GM19238 (cell line): ENCODE results near the gene ARL10.
"Not testable (repeated sequence)": the region's sequence is repeated elsewhere in the genome, so short reads cannot be mapped to it uniquely, and the experiment has no call there.

ENCODE experiments used
- DNase-seq: peaks from one replicate; pipeline ENCODE4 v3.0.0; 2011; ENCODE audit warnings: low spot score; ENCODE audit not compliant: insufficient read length

Gene ARL10

DNA sequence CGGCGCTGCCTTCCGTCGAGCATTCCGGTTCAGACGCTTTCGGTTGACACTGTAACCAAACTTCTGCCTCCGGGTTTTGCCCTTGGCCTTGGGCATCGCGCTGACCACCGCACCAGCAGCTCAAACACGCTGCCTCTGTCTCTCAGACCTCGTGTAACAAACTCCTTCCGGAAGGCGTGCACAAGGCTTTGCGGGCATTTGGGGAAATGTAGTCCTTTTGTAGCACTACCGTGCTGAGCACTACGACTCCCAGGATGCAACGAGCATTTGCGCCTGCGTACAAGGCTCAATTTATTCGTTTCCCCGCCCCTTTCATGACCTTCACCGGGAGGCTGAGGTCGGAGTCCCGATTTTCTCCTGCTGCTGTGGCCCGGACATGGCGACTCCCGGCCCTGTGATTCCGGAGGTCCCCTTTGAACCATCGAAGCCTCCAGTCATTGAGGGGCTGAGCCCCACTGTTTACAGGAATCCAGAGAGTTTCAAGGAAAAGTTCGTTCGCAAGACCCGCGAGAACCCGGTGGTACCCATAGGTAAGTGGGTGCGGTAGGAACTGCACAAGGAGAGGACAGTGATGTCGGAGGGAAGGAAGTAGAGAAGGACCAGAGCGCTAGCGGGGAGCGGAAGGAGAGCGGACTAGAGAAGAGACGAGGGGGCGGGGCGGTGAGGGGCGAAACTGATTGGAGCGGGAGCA, 23.3 kb downstream of the ARL10 start, which contains the start of the genes HIGD2A and NOP16:
TSS of gene HIGD2A (plus strand) at position 308 of the 691 bp plus-strand sequence. CDS start at position 377, 69 bp downstream.
TSS of gene NOP16 (minus strand) at position 155 of the 691 bp plus-strand sequence. CDS start at position 96, 59 bp downstream.
- DNase-seq, result peak; percentile 97

- no peak for DNase-seq
Observed at GRCh38 chr5:176389135-176390123, 24.1 kb downstream of the ARL10 start.

DNA sequence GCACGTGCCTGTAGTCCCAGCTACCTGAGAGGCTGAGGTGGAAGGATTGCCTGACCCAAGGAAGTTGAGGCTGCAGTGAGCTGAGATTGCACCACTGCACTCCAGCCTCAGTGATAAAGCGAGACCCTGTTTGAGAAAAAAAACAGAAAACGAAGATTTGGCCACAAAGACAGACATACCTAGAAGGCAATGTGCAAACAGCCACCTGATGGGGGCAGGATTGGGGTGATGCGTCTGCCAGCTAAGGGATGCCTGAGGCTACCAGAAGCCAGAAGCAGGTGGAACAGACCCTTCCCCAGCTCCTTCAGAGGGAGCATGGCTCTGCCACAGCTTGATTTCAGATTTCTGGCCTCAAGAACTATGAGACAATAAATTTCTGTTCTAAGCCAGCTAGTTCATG, 26.2 kb downstream of the ARL10 start:
- DNase-seq, result no peak

DNA sequence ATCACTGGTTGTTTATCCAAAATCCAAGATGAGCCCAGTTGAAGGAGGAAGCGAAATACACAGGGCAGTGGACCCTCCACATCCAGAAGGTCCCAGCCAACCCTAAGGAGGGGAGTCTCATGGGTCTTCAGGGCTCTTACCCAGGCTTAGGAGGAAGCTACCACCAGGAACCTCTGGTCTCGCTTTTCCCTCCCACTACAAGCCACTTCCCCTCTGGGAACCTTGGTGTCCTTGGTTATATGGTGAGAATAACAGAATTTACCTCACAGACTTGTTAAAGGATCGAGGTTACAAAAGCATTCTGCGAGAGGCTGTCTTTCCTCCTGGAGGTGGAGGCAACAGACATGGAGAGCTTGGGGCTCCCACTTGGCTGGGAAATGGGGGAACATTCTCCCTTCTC, 26.7 kb downstream of the ARL10 start:
- no peak for DNase-seq

- no peak for DNase-seq
Observed at GRCh38 chr5:176392526-176392925, 27.2 kb downstream of the ARL10 start.

- no peak for DNase-seq
Observed at GRCh38 chr5:176394096-176394495, 28.8 kb downstream of the ARL10 start.

GRCh38 chr5:176394881-176395675, 29.8 kb downstream of the ARL10 start:
- no peak for DNase-seq

DNA sequence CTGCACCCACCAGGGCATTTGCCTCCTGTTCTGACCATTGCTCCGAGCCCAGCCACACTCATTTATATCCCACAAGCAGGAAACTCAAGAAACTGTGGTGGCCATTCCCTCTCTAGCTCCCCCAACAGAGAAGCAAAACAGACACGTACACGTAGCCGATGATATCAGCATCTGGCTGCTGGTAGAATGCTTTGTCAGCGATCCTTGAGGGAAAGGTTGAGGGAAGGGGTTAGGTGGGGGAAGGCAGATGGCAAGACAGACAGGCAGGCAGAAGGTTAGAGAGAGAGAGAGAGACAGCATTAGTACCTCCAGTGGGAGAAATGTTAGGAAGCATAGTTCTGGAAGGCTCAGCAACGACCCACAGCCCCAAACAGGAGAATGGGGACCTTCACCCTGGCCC, 31.0 kb downstream of the ARL10 start:
- DNase-seq, result no peak

DNA sequence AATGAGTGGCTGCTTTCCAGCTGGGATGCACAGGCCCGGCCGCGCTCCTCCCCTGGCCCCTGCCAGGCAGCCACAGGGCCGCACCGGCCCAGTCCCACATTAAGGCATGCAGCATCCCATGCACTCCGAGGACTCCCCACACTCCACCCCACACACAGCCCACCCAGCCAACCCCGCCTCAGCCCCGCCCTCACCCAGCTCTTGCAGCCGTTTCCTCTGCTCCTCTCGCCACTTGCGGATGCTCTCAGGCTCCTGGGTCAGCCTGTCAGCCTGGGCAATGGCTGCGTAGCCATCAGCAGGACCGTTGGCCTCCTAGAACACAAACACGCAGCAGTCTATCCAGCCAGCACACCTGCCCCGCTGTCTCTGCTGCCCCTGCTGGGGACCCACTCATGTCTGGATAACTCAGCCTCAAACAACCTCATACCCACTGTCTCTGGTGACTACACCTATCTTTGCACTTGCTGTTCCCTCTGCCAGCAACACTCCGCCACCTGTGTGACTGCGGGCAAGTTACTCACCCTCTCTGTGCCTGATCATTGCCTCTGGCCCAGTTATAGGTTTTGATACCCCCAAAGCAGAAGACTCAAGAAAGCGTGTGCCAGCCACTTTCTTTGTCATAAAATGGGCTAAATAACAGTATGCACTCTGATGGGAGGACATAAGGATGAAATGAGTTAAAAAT, 32.6 kb downstream of the ARL10 start:
- no peak for DNase-seq

- no peak for DNase-seq
Observed at GRCh38 chr5:176400382-176401156, 35.3 kb downstream of the ARL10 start.

- DNase-seq, result no peak
Observed at GRCh38 chr5:176401281-176402205, 36.3 kb downstream of the ARL10 start.

DNA sequence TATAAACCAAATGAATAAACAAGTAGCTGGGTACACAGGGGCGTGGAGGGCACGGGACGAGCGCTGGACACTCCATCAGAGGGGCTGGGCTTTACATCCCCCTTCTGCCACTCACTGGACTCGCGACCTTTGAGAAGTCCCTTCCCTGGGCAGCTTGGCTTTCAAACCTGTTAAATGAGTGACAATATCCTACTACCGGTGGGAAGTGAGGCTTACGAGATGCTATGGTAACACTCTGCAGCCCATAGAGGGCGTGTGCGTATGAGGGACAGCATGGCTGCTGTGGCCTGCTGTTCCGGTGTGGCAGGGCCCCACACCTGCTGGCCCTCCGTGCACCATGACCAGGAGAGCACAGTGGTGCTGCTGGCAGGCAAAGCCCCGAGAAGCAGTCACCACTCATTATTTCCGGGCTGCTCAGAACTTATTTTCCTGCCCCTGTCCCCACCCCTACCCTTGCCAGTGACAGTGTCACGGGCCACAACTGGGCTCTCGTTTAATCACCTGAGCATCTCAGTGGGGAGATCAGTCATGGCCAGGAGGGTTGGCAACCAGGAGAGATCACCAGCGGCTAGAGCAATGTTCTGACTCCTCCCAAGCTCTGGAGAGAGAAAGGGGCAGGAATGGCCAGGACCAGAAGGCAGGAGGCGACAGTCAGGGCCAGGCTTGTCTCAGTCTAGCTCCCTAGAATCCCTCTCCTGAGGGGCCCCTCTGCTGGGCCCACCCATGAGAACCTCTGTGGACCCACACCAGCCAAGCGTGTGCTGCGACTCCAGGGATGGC, 40.6 kb downstream of the ARL10 start:
- DNase-seq, result no peak

GRCh38 chr5:176406436-176407052, 41.3 kb downstream of the ARL10 start:
- DNase-seq, result no peak

- no peak for DNase-seq
Observed at GRCh38 chr5:176407456-176408251, 42.4 kb downstream of the ARL10 start.

- not testable (repeated sequence) for DNase-seq
Observed at GRCh38 chr5:176408252-176408573, 42.9 kb downstream of the ARL10 start.

GRCh38 chr5:176408590-176408989, 43.3 kb downstream of the ARL10 start:
- no peak for DNase-seq

GRCh38 chr5:176409765-176410164, 44.5 kb downstream of the ARL10 start:
- DNase-seq, result no peak
